HG03060 (cell line): ENCODE measurements around the gene PAPPA.

Source experiments
- ATAC-seq: cut with Tn5 transposase; IDR thresholded peaks from one replicate; pipeline ENCODE4 v1.9.1; 2021; ENCODE audit warnings: low read depth, moderate number of reproducible peaks; ENCODE audit not compliant: unreplicated experiment

Gene PAPPA

DNA sequence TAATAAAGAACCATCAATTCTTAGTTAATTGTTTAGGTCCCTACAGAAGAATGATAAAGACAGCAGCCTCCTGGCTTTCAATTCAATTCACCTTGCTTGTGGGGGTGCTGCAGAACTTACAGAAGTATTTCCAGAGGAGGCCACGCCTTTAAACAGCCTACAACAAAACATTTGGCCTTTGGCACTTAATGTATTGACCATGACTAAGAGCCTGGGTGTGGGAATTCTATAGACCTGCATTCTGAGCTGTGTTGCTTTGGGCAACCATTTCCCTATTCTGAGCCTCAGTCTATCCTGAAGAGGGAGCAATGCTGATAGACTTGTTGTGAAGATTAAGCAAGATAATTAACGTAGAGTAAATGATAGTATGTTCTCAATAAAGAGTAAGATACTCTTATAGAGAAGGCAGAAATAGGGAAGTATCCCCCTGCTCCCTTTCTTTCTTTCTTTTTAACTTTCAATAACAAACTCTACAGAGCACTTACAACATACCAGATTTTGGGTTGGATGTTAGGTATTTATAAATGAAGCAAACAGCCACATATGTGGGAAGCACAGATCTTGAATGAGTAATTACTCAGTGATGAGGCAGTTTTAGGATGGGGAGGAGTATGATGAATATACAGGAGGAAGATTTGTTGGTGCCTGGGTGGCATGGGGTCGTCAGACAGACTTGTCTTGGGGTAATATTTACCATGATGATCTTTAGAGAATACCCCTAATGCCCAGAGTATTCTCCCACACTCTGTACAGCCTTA lies 28.4 kb downstream of the PAPPA start:
- ATAC-seq, result no peak

DNA sequence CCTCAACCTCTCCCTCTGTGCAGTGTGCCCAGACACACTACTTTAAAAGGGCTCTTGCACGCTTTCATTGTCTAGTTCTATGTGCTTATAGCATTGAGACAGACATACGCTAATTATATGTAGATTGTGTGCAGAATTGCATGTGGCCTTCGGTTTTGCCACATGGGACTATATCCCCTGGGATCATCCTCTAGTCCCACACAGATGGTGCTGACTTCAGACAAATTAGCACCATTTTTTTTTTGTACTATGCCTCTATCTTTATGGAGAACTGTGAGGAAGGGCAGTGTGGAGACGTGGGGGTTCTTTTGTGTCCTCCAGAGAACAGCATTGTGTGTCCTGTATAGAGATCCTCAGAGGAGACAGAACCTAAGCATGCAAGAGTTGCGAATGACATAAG lies 29.3 kb downstream of the PAPPA start:
- no peak for ATAC-seq

DNA sequence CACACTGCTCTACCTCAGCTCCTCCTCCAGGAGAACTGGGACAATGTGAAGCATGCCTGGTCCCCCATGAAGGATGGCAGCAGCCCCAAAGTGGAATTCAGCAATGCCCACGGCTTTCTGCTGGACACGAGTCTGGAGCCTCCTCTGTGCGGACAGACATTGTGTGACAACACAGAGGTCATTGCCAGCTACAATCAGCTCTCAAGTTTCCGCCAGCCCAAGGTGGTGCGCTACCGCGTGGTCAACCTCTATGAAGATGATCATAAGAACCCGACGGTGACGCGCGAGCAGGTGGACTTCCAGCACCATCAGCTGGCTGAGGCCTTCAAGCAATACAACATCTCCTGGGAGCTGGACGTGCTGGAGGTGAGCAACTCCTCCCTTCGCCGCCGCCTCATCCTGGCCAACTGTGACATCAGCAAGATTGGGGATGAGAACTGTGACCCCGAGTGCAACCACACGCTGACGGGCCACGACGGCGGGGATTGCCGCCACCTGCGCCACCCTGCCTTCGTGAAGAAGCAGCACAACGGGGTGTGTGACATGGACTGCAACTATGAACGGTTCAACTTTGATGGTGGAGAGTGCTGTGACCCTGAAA lies 34.1 kb downstream of the PAPPA start:
- no peak for ATAC-seq

DNA sequence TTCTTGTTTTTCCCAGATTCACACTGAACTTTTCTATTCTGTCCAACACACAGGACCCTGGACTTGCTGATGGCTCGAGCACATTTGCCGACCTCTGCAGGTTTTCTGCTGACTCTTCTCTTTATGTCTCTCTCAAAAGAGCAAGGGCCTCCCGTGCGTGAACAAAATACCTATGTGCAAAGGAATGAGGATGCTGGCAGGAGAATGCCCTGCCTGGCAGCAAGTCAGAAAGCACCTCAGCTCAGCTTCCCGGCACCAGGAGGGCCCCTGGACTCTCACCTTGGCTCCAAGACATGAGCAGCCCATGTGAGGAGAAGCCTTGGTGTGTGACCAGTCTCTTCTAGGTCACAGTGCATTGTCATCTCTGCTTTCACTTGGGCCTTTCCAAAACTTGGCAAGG lies 36.1 kb downstream of the PAPPA start:
- ATAC-seq, result no peak

DNA sequence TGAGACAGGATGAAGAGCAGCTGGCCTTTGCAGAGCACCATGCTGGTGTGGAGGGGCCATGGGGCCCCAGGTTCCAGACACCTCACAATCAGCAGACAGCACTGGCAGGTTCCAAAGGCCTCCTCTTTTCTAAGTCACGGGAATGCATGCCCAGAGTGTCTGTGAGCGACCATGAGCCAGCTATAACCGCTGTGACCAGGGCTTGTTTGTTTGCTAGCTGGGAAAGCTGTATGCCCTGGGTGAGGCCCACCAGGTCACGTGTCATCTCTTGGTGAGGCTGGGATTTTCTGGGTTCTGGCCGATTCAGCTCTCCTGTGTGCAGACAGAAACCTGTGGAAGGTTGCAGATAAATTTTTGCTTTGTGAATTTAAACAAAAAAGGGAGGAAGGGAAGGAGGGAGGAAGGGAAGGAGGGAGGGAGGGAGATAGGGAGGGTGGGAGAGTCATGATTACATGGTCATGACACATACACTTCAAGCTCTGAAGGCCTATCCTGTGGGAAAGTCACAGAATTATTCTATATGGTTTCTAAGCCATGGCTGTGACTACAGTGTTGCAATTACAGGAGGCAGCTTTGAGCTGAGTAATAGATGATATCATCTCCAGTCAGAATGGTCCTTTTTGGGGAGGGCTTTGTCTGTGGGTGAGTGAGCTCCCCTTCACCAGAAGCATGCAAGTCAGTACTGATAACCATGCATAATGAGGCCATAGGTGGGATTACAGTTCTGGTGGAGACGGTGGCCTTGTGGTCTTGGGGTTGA lies 37.2 kb downstream of the PAPPA start:
- ATAC-seq, result no peak

DNA sequence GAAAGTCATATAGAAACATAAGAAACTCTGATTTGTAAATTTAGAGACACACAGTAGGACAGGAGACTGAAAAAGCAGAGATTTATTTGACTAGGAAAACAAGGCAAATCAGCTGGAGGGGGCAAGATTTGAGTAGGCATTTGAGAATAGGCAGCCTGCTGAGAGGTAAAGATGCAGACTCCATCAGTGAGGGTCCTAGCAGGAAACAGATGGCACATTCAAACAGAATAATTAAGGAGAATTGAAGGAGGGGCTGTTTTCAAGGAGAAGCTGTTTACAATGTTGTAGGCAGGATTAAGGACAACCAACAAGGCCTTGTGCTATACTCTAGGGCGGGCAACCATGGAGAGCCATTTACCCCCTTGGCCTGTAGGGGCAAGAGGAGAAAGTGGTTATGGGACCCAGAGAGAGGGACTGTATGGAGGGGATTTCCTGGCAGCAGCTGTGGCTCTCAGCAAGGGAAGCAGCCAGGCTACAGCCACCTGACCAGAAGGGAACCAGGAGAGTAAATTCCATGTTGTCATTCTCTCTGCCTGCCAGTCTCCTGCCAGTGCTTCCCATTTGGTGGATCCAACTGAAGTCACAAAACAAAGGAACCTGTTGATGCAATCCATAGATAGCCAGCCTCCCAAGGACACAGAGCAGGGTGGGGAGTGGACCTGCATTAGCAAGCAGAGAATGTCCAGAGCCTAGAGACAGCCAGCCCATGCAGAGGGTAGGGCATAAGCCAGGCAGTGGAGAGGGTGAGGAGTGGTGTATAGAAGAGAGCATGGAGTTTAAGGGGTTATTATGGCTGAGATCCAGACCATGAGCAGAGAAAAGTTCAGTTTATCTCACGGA lies 38.2 kb downstream of the PAPPA start:
- no peak for ATAC-seq

DNA sequence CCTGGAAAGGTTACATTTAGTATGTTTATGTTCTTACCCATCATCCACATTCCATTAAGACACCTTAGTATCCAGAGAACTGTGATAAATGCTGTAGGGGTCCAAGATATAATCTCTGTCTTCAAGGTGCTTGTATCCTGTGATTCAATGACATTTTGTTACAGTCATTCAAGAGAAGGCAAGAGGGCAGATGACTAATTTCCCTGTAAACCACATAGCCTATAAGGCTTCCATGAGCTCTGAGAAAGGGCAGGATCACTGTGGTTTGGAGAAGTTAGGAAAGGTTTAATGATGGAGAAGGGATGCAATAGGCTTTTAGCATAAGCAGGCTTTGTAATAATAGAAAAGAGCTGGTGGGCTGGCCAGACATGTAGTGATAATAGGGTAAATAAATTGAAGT lies 40.0 kb downstream of the PAPPA start:
- ATAC-seq, result no peak

DNA sequence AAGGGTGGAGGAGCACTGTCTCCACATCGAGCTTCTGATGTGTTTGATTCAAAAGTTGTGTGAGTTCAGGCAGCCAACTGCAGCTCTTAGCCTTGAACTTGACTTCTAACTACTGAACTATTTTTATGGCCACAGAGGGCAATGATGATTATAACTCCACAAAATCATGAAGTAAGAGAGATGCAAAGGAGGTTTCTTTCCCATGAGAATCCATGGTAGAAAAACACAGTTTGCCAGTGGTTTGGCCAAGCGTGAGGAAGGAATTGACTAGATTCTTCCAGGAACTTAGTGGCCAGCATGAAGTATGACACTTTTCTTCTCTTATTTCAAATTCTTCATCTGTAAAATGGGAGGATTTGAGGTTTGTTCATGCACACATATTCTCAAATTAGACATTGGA lies 43.2 kb downstream of the PAPPA start:
- no peak for ATAC-seq

DNA sequence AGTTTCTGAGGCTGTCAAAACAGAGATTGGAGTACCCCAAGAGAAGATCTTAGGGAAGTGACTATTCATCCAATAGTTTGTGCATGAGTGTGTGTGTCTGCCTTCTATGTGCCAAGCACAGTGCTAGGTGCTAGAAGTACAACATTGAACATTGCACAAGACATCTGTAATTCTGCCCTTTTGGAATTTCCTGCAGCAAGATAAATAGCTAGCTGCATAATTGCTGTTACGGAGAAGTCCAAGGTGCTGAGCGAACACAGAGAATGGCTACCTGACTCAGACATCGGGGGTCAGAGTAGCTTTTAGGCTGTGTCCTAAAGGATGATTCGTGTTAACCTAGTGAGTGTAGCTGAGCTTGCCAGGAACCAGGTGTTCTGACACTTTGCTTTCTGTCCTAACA lies 44.8 kb downstream of the PAPPA start:
- no peak for ATAC-seq

DNA sequence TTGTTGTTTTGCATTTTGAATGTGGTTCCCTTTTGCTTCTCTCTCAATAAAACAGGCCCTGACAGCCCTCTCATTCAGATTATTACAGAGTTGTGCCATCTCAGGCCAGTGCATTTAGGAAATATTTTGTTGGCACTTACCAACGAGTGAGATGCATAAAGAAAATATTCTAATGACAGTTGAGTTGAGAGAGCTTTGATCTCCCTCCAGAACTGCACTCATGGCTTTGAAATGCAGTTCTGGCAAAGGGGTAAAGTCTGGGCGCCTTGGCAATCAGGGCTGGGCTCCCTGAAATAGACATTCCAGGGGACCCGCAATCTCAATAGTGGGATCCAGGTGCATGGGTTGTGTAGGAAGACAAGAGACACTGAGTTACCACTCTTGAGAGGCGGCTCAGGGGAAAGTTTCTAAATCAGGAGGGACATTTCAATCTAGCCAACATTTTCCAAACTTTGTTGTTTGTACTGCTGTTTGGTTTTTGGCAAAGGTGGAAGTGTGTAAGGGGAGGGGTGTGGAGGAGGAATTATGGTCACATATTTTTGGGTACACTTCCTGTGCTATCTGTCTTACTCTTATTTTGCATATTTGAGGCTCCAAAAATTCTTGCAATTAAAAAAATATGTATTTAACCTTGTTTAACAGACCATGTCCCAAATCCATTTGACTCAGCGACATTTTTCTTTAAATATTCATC lies 48.8 kb downstream of the PAPPA start:
- ATAC-seq, result no peak

DNA sequence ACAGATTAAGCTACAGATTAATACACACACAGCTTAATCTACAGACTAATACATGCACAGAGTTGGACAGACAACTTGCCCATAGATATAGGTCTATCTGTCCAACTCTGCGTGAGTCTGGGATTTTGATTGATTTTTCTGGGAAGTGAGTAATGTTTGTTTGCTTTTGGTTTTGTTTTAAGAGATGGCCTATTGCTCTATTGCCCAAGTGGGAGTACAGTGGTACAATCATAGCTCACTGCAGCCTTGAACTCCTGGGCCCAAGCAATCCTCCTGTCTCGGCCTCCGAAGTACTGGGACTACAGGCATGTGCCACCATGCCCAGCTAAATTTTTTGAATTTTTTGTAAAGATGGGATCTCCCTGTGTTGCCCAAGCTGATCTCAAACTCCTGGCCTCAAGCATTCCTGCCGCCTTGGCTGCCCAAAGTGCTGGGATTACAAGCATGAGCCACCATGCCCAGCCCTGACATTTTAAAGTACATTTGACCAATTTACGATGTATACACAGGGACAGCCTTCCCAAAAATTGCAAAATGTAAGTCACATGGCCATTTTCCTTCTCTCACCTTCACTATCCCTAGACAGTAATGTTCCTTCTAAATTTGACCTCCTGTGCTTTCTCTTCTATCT lies 50.8 kb downstream of the PAPPA start:
- ATAC-seq, result no peak

DNA sequence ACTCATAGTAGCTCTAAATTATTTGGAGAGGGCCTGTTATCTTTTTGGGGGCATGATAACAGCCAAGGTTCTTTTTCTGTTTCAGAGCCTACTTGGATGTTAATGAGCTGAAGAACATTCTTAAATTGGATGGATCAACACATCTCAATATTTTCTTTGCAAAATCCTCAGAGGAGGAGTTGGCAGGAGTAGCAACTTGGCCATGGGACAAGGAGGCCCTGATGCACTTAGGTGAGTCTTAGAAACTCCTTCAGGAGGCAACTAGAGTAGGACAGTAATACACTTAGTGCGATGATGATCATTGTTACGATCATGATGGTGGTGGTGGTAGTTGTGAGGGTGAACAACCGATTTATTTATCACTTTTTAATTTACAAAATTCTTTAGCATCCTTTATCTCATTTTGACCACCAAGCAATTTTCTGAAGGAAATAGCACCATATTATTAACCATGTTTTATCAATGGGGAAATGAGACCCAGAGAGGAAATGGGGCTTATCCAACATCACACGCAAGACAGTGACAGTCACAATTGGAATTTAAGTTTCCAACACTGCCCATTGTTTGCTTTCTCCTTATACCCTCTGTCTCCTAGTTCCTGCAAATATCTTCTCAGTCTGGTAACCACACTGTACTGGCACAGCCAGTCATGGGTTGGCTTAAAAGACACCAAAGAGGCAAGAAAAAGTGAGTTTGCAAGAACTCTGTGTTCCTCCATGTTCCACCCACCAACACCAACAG lies 54.0 kb downstream of the PAPPA start:
- no peak for ATAC-seq

DNA sequence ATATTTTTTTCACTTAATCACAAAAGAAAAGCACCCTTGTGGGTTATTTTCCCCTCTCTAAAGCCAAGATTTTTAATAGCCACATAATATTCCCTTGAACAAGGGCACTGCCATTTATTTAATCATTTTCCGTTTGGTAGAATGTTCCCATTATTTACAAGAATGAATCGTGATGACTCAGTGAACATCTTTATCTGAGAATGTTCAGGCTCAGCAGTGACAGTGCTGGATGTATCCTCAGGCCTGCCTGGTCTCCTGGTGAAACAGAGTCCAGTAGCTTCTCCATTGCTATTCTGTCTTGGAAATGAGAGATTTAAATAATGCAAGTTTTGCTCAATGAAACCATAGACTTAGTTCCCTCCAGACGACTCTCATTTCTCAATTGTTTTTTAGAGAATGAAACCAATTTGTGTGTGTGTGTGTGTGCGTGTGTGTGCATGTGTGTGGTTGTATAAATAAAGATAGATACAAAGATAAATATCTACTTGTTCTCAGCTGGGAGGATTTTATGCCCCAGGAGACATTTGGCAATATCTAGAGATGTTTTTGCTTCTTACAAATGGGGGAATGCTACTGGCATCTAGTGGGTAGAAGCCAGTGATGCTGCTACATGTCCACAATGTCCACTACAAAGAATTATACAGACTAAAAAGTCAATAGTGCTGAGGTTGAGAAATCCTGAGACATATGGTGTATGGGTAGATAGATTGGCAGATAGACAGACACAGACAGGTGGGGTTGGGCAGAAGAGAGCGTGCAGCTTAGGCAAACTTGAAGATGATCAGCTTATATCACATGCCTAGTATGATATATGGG lies 55.0 kb downstream of the PAPPA start:
- no peak for ATAC-seq

DNA sequence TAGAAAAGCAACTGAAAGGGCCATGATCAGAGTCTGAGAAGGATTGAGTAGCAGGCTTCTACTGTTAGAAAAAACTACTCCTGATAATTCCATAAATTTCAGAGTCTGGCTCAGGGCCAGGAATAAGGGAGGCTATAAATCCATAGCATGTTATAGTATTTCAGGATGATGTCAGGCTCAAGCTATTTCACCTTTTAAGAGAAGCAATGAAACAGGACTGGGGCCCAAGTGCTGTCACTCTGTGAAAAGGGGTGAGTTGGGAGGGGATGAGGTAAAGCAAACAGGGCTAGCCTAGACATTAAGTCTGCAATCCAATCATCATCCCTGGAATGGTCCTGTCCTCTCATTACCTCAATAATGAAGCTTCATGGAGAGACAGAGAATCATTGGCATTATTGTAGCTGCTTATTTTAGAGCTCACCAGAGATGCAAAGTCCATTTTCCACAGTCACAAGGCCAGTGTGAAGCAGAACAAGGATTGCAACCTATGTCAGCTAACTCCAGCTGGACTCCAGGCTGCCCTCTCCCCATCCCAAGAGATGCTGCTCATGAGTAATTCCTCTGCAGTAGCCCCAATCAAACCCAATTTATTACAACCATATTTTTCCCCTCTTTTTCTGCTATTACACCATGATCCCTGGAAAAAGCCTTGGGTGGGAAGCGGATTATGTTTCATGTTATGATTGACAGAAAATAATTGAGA lies 56.0 kb downstream of the PAPPA start:
- no peak for ATAC-seq

DNA sequence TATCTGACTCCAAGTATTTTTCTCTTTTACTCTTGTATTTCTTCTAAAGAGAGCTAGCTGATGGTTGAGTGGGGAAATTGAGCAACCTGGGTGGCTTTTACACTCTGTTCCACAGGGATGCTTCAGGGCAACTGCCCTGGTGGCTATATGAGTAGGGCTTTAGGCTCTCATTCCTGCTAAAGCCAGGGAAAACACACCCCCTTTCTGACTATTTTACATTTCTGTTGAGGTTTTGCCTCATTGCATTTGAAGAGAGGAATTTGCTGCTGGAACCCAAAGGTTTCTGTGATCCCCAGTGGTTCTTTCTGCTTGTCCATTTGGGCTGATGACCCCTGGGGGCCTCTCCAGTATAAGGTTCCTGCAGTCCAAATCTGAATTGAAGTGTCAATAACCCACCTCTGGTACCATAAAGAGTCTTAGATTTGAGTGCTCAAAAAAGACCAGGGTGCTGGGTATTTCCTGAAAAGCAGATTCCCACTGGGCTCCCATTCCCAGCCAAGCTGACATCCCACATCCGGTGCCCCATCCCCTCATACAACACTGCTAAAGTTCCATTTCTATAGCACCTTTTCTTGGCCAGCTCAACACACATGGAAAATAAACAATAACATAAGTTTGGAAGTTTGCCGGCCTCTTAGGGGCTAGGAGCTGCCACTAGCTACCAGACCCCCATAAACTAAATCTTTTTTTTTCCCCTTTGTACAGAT lies 59.5 kb downstream of the PAPPA start:
- no peak for ATAC-seq

DNA sequence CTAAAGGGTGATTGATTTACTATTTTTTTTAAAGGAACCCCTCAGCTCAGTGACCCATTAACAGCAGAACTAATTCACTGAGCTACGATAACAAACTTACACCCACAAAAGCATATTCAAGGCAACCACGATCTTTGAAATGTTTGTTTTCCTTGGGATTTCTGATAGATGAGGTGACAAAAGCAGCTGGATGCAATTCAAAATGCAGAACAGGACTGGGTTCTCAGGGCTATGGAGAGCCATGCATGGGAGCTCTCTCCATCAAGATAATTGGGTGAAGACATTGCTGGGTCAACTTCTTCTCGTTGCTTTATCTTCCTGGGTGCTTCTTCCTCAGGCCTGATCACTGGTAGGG lies 60.1 kb downstream of the PAPPA start:
- ATAC-seq, result no peak

DNA sequence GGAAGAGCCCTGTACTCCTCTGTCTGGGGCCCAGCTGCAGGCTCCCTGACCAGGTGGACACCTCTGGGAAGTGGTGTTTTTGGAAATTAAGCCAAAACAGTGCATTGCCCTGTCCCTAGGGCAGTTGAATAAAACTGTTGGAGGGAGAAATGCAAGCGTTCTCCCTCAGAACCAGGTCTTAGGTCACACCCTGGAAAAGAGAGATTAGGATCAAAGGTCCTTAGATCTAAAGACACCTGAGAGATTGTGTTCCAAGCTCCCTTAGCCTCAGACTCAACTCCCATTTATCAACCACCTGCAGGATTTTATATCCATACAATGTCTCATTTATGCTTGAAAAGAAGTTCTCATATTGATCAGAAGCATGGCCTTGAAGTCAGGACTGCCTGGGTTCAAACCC lies 64.8 kb downstream of the PAPPA start:
- ATAC-seq, result no peak
